ENCODE data around the gene ZNF653. TPM values are rescaled to one million over a fixed set of nuclear protein-coding genes. Genes with fewer than 3 reads are reported as not detected.

ZNF653 gene
- polyA plus RNA-seq, 1 of the 3 experiments (the other 2 are of a cell fraction), result 14.7 TPM

DNA sequence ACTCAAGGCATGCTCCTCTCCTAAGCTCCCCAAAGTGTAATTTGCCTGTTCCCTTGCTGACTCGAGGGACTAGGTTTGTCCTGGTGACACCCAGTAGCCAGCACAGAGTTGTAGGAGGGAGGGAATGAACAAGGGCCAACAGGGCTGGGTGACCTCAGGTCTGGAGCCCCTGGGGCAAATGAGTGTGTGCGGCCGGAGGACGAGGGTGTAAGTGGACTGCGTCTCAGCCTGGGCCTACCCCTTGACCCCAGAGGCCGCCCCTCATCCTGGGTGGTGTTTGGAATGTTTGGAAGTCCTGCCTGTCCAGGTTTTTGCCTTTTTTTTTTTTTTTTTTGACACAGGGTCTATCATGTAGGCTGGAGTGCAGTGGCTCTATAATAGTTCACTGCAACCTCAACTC, 1.3 kb upstream of the ZNF653 start:
- H3F3A ChIP-seq (replicated peaks; ENCODE audit: insufficient read depth), result peaks cover 7% of the 10 kb centered on the region
- H3K9ac ChIP-seq, result no peak overlapping the region
- H3K79me2 ChIP-seq (ENCODE audit: insufficient read depth), result peaks cover 22% of the 10 kb centered on the region; the same call in 1 of the 2 replicates
- H3K4me1 ChIP-seq (ENCODE audit: control insufficient read depth in 1 of 2, insufficient read depth in 2 of 2, low read depth in 1 of 2, low read length in 1 of 2), result peaks cover 9 to 12% of the 10 kb centered on the region in 2 experiments; a peak in 2 of 4 replicates
- H3K4me3 ChIP-seq (ENCODE audit: low read depth in 2 of 2, low read length in 1 of 2), result no peak overlapping the region
- WGBS (ENCODE audit: low lambda C conversion rate), result 94% methylated on average over 6 of the region's 6 CpGs
- H3K27ac ChIP-seq (ENCODE audit: low read depth in 2 of 2, low read length in 1 of 2), result no peak overlapping the region
- POLR2A ChIA-PET, result no interaction called here
- H2AFZ ChIP-seq (ENCODE audit: low read depth), result no peak overlapping the region
- no peaks in the 10 kb centered on the region for H3K9me3 ChIP-seq
- no peak for DNase-seq
- no peak overlapping the region for H3K4me2 ChIP-seq
- no peaks in the 10 kb centered on the region for H4K20me1 ChIP-seq (ENCODE audit: insufficient read depth)
- no peaks in the 10 kb centered on the region for H3K9me2 ChIP-seq
- peaks cover 0 to 3% of the 10 kb centered on the region in 2 experiments for H3K36me3 ChIP-seq (replicated peaks in 1 of 2; ENCODE audit: control insufficient read depth in 1 of 2, insufficient read depth in 2 of 2, low read length in 1 of 2)
- CTCF ChIA-PET, result interaction anchor here (2.1 kb wide), 1 partner anchor 11 kb away, joined by 8 read pairs; no protein-coding TSS in a partner anchor
- TF ChIP-seq, protein P1, sequence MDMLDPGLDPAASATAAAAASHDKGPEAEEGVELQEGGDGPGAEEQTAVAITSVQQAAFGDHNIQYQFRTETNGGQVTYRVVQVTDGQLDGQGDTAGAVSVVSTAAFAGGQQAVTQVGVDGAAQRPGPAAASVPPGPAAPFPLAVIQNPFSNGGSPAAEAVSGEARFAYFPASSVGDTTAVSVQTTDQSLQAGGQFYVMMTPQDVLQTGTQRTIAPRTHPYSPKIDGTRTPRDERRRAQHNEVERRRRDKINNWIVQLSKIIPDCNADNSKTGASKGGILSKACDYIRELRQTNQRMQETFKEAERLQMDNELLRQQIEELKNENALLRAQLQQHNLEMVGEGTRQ (IDR thresholded peaks at IDR 0.05; ENCODE audit: borderline replicate concordance, low read depth, low read length), result no peak
- no peak for TF ChIP-seq TAF1 (IDR thresholded peaks at IDR 0.05; ENCODE audit: borderline replicate concordance, low read depth, low read length)
- H3K27me3 ChIP-seq (ENCODE audit: insufficient read depth), result no peaks in the 10 kb centered on the region

DNA sequence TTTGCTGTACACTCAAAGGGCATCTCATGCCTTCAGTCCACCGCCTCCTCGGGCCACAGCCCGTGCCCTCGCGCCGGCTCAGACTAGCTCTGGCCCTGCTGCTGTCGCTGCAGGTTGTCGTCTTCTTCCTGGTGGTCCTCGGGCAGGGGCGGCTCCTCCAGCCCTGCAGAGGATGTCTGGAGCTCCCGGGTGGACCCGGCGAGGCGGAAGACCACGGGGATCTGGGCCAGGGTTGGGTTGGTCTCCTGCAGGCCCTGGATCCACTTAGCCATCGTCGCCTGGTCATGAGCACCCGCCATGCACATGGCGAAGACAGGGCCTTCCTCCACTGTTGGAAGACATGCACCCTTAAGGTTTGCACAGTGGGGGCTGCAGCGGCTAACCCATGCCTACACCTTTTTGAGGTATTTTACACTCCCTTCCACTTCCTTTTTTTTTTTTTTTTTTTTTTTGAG, 489 bp upstream of the ZNF653 start:
- no peak for DNase-seq
- peak overlapping the region; percentile 88 for H3K4me2 ChIP-seq
- peaks cover 0 to 2% of the 10 kb centered on the region in 2 experiments for H3K36me3 ChIP-seq (replicated peaks in 1 of 2; ENCODE audit: control insufficient read depth in 1 of 2, insufficient read depth in 2 of 2, low read length in 1 of 2)
- H3K9me2 ChIP-seq, result no peaks in the 10 kb centered on the region
- H3K27ac ChIP-seq (ENCODE audit: low read depth in 2 of 2, low read length in 1 of 2), result peak overlapping the region; percentile 84 to 89
- peaks cover 7% of the 10 kb centered on the region for H3F3A ChIP-seq (replicated peaks; ENCODE audit: insufficient read depth)
- TF ChIP-seq YY1 (IDR thresholded peaks at IDR 0.05; ENCODE audit: low read depth) (no peak), ELF1 (IDR thresholded peaks at IDR 0.05) (no peak), MEF2A (IDR thresholded peaks at IDR 0.05; ENCODE audit: borderline replicate concordance, low read depth) (no peak), POLR2AphosphoS5 (IDR thresholded peaks at IDR 0.05; ENCODE audit: low read depth, low read length) (no peak), RAD21 (IDR thresholded peaks at IDR 0.05; ENCODE audit: low read length) (no peak), RXRA (IDR thresholded peaks at IDR 0.05; ENCODE audit: borderline replicate concordance, low read depth) (no peak), TAF1 (IDR thresholded peaks at IDR 0.05; ENCODE audit: borderline replicate concordance, low read depth, low read length) (no peak), FOXM1 (IDR thresholded peaks at IDR 0.05; ENCODE audit: low read depth) (no peak), SIN3A (IDR thresholded peaks at IDR 0.05; ENCODE audit: borderline replicate concordance, low read depth, low read length) (no peak), NFIC (IDR thresholded peaks at IDR 0.05; ENCODE audit: borderline replicate concordance) (no peak)
- TF ChIP-seq, protein P2, sequence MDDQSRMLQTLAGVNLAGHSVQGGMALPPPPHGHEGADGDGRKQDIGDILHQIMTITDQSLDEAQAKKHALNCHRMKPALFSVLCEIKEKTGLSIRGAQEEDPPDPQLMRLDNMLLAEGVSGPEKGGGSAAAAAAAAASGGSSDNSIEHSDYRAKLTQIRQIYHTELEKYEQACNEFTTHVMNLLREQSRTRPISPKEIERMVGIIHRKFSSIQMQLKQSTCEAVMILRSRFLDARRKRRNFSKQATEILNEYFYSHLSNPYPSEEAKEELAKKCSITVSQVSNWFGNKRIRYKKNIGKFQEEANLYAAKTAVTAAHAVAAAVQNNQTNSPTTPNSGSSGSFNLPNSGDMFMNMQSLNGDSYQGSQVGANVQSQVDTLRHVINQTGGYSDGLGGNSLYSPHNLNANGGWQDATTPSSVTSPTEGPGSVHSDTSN (IDR thresholded peaks at IDR 0.05), result no peak
- TF ChIP-seq, protein P3, sequence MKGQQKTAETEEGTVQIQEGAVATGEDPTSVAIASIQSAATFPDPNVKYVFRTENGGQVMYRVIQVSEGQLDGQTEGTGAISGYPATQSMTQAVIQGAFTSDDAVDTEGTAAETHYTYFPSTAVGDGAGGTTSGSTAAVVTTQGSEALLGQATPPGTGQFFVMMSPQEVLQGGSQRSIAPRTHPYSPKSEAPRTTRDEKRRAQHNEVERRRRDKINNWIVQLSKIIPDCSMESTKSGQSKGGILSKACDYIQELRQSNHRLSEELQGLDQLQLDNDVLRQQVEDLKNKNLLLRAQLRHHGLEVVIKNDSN (IDR thresholded peaks at IDR 0.05; ENCODE audit: borderline replicate concordance, low read depth), result no peak
- TF ChIP-seq, protein P4, sequence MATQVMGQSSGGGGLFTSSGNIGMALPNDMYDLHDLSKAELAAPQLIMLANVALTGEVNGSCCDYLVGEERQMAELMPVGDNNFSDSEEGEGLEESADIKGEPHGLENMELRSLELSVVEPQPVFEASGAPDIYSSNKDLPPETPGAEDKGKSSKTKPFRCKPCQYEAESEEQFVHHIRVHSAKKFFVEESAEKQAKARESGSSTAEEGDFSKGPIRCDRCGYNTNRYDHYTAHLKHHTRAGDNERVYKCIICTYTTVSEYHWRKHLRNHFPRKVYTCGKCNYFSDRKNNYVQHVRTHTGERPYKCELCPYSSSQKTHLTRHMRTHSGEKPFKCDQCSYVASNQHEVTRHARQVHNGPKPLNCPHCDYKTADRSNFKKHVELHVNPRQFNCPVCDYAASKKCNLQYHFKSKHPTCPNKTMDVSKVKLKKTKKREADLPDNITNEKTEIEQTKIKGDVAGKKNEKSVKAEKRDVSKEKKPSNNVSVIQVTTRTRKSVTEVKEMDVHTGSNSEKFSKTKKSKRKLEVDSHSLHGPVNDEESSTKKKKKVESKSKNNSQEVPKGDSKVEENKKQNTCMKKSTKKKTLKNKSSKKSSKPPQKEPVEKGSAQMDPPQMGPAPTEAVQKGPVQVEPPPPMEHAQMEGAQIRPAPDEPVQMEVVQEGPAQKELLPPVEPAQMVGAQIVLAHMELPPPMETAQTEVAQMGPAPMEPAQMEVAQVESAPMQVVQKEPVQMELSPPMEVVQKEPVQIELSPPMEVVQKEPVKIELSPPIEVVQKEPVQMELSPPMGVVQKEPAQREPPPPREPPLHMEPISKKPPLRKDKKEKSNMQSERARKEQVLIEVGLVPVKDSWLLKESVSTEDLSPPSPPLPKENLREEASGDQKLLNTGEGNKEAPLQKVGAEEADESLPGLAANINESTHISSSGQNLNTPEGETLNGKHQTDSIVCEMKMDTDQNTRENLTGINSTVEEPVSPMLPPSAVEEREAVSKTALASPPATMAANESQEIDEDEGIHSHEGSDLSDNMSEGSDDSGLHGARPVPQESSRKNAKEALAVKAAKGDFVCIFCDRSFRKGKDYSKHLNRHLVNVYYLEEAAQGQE (IDR thresholded peaks at IDR 0.05; ENCODE audit: low read depth, low read length), result no peak
- peak overlapping the region; percentile 64 to 78 for H3K4me3 ChIP-seq (ENCODE audit: low read depth in 2 of 2, low read length in 1 of 2)
- no peaks in the 10 kb centered on the region for H3K9me3 ChIP-seq
- H3K27me3 ChIP-seq (ENCODE audit: insufficient read depth), result no peaks in the 10 kb centered on the region
- H3K9ac ChIP-seq, result peak overlapping the region; percentile 96
- H2AFZ ChIP-seq (ENCODE audit: low read depth), result peak overlapping the region; percentile 83
- H4K20me1 ChIP-seq (ENCODE audit: insufficient read depth), result no peaks in the 10 kb centered on the region
- POLR2A ChIA-PET, result interaction anchor here (1.2 kb wide), 1 partner anchor 25 kb away, joined by 3 read pairs; the partner anchor contains the start of gene ELAVL3
- 32% methylated on average over 5 of the region's 20 CpGs for WGBS (ENCODE audit: low lambda C conversion rate)
- peaks cover 9 to 12% of the 10 kb centered on the region in 2 experiments; a peak in 2 of 4 replicates for H3K4me1 ChIP-seq (ENCODE audit: control insufficient read depth in 1 of 2, insufficient read depth in 2 of 2, low read depth in 1 of 2, low read length in 1 of 2)
- H3K79me2 ChIP-seq (ENCODE audit: insufficient read depth), result peaks cover 22% of the 10 kb centered on the region; the same call in 1 of the 2 replicates
- CTCF ChIA-PET, result interaction anchor here (0.9 to 2.1 kb wide), 3 partner anchors 11 to 124 kb away, joined by 3 to 8 read pairs (median 4); no protein-coding TSS in a partner anchor
